Activated naive CD8-positive, alpha-beta T cell treated with anti-CD3 and anti-CD28 coated beads, Interleukin-2, amount 50 U/mL, for 24 hours (primary cell): ENCODE data around the gene LKAAEAR1.

Experiments used
- ATAC-seq: fragments of 150-1000 bp; cut with Tn5 transposase; one replicate; pipeline ENCODE4 v1.10.0; 2021
- DNase-seq: peaks from one replicate; pipeline ENCODE4 v3.0.0; 2021
- H3K27ac Mint-ChIP-seq: one replicate; pipeline ENCODE4 v1.8.0; 2021; ENCODE audit warnings: mild to moderate bottlenecking, mixed read lengths
- H3K27me3 Mint-ChIP-seq: one replicate; pipeline ENCODE4 v1.8.0; 2021; ENCODE audit warnings: mixed read lengths
- H3K36me3 Mint-ChIP-seq: one replicate; pipeline ENCODE4 v1.8.0; 2021; ENCODE audit warnings: low read depth, mixed read lengths
- H3K4me1 Mint-ChIP-seq: one replicate; pipeline ENCODE4 v1.8.0; 2021; ENCODE audit warnings: mixed read lengths
- H3K4me3 Mint-ChIP-seq: one replicate; pipeline ENCODE4 v1.8.0; 2021; ENCODE audit warnings: mild to moderate bottlenecking, moderate library complexity, mixed read lengths
- H3K9me3 Mint-ChIP-seq: one replicate; pipeline ENCODE4 v1.8.0; 2021; ENCODE audit warnings: mixed read lengths

The LKAAEAR1 gene

DNA sequence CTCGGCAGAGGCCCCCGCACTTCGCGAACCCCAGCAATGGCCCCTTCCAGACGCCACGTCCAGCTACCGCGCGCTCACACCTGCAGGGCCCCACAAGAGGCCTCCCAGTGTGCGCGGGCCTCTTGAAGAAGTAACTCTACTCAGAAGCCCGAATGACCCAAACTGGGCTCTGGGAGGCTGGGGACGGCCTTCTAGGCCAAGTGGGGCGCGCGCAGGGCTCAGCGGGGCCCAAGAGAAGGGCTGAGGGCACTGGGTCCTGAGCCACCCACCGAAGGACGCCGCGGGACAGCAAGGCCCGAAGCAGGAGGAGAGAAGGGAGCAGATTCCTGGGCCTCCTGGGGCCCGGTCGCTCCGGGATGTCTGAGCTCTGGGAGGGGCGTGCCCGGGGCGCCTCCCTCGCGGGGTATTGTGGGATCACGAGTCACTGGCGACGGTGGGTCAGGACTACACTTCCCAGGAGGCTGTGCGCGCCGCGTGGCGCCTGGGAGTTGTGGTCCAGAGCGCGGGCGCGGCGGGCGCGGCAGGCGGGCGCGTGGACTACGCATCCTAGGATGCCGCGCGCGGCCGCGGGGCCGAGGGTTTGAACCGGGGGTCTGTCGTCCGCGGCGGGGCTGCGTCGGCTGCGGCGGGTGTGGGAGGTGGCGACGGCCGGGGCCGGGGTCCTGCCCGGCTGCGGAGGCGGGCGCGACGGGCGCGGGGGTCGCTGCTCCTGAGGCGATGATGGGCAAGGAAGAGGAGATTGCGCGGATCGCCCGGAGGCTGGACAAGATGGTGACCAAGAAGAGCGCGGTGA lies 21.4 kb downstream of the LKAAEAR1 start, which contains the start of gene TCEA2:
Gene TCEA2, plus strand, starts transcription at position 603 of the 793 bp plus-strand sequence. Its CDS starts 115 bp downstream, at position 718.
- peak; percentile 85 for ATAC-seq
- Mint-ChIP-seq H3K4me3 (peak within 1 kb of the TSS; percentile 87), H3K4me1 (peaks cover 45% of the 10 kb centered on the region), H3K36me3 (no peaks in the 10 kb centered on the region), H3K27me3 (no peaks in the 10 kb centered on the region), H3K27ac (peak within 1 kb of the TSS; percentile 82), H3K9me3 (no peaks in the 10 kb centered on the region)
- peak; percentile 97 for DNase-seq

DNA sequence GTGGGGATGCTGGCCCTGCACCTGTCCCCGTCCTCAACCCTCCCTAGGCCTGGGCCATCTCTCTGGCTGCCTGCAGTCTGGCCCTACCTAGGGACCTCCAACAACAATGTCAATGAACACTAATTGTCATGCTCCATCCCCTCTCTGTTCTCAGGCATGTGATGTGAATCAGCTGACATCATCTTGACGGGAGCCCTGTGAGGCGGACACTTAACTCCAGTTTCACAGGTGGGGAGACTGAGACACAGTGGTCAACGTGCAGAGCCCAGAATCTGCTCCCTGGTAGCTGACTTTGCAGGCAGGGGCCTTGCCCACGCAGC lies 22.0 kb downstream of the LKAAEAR1 start:
- peak overlapping the region; percentile 87 for H3K4me3 Mint-ChIP-seq
- H3K27ac Mint-ChIP-seq: no peak overlapping the region

DNA sequence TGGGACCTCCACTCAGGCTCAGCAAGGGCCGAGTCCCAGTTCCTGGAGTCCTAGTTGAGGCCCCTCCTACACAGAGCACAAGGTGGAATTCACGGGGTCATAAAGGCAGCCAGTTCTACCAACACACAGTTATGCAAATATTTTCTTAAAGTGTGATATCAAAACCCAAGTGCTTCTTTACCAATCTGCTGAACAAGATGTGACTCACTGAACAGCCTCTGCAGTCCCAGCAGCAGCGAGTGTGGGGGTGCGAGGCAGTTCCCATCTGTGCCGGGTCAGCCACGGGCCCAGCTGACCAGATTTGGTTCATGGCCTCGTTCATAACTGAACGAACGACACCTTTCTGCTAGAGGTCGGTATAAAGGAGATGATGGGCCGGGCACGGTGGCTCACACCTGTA lies 25.7 kb downstream of the LKAAEAR1 start:
- ATAC-seq (no peak), DNase-seq (no peak)
- Mint-ChIP-seq H3K27me3 (no peaks in the 10 kb centered on the region), H3K9me3 (no peaks in the 10 kb centered on the region), H3K27ac (no peak overlapping the region), H3K4me1 (peaks cover 21% of the 10 kb centered on the region), H3K36me3 (no peaks in the 10 kb centered on the region), H3K4me3 (peak overlapping the region; percentile 65)

More for the DNA sequence above, 22.0 kb downstream of the LKAAEAR1 start:
- Mint-ChIP-seq H3K4me1 (peaks cover 49% of the 10 kb centered on the region), H3K27me3 (no peaks in the 10 kb centered on the region), H3K36me3 (no peaks in the 10 kb centered on the region), H3K9me3 (no peaks in the 10 kb centered on the region)
- no peak for ATAC-seq
- DNase-seq: no peak

DNA sequence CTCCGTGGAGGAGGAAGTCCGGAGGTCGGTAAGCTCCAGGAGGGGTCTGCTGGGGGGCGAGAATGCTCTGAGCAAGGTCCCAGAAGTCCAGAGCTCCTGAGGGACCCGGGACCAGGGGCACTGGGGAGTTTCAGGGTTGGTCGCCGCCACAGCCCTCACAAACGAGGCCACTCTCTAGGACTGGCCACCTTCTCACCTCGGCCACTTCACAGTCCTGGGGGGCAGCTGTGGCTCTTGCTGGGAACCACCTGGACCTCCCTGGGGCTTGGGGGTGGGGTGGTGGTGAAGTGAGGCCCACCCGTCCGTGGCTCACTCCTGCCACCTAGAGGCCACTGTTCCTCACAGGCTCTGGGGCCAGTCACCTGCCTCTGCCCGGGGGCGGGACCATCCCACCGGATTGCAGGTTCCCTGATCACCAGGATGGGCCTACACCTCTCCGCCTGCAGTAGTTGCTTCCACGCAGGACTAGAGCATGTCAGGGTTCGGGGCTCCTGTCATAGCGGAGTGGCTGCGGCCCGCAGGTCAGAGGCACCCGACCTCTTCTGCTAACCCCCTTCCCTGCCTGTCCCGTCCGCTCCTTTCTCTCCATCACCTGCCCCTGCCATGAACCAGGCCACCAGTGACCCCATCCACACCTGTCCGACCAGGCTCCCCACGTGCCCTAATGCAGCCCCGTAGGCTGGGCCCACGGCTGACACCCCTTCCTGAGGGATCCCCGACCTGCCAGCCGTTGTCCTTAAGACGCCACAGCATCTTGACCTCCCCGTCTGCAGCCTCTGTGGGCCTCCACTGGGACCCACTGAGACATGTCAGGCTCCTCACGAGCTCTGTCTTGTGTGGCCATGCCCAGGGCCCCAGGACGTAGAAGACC lies 26.3 kb downstream of the LKAAEAR1 start:
- no peaks in the 10 kb centered on the region for H3K9me3 Mint-ChIP-seq
- peak overlapping the region; percentile 65 for H3K4me3 Mint-ChIP-seq
- no peaks in the 10 kb centered on the region for H3K27me3 Mint-ChIP-seq
- peak; percentile 70 for ATAC-seq
- H3K4me1 Mint-ChIP-seq: peaks cover 21% of the 10 kb centered on the region
- DNase-seq: peak; percentile 95
- no peaks in the 10 kb centered on the region for H3K36me3 Mint-ChIP-seq
- no peak overlapping the region for H3K27ac Mint-ChIP-seq

DNA sequence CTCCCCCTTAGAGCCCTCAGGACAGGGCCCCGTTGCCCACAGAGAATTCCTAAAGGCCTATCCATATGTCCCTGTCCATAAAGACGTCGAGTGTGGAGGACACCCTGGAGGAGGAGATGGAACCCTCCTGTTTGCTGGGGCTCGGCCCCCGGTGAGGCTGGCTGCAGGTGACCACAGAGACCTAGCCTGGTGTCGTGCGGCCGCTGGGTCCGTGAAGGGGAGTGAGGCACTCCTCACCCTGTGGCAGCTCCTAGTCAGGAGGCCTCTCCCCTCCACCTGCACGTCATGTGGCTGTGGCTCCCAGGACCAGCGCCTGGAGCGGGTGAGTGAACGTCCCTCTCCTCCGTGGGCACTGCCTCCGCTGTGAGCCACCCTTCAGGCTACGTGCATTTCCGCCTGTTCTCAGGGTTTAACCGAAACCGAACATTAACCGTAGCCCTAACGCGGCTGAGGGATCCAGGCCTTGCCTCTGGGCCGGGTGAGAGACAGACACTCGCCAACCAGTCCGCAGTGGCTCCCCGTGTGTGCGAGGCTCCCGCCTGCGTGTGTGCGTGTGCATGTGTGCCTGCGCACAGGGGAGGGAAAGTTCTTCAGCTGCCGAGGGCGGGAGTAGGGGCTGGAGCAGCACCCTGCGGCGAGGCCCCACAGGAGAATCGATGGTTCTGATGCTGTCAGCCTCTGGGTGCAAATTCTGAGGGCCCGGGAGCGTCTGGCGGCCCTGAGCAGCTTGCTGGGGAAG lies 27.1 kb downstream of the LKAAEAR1 start:
- Mint-ChIP-seq H3K4me1 (peaks cover 19% of the 10 kb centered on the region), H3K27me3 (no peaks in the 10 kb centered on the region)

DNA sequence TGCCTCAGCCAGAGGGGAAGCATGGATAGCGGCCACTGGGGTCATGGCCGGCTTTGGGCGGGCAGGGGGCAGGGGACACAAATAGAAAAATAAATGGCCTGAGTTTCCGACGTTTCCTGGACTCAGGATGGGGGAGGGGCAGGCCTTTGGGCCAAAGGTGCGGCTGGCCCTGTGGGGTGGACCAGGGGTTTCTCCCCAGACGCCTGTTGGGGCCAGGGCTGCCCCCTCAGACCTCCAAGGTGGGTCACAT lies 27.6 kb downstream of the LKAAEAR1 start:
- Mint-ChIP-seq H3K4me1 (peaks cover 19% of the 10 kb centered on the region), H3K4me3 (no peak overlapping the region), H3K36me3 (no peaks in the 10 kb centered on the region), H3K27ac (no peak overlapping the region), H3K9me3 (no peaks in the 10 kb centered on the region), H3K27me3 (peaks cover 4% of the 10 kb centered on the region)
- no peak for ATAC-seq
- no peak for DNase-seq

More for the DNA sequence above, 27.1 kb downstream of the LKAAEAR1 start:
- H3K27ac Mint-ChIP-seq: no peak overlapping the region
- no peaks in the 10 kb centered on the region for H3K9me3 Mint-ChIP-seq
- H3K36me3 Mint-ChIP-seq: no peaks in the 10 kb centered on the region
- DNase-seq: no peak
- peak; percentile 38 for ATAC-seq
- H3K4me3 Mint-ChIP-seq: peak overlapping the region; percentile 65

DNA sequence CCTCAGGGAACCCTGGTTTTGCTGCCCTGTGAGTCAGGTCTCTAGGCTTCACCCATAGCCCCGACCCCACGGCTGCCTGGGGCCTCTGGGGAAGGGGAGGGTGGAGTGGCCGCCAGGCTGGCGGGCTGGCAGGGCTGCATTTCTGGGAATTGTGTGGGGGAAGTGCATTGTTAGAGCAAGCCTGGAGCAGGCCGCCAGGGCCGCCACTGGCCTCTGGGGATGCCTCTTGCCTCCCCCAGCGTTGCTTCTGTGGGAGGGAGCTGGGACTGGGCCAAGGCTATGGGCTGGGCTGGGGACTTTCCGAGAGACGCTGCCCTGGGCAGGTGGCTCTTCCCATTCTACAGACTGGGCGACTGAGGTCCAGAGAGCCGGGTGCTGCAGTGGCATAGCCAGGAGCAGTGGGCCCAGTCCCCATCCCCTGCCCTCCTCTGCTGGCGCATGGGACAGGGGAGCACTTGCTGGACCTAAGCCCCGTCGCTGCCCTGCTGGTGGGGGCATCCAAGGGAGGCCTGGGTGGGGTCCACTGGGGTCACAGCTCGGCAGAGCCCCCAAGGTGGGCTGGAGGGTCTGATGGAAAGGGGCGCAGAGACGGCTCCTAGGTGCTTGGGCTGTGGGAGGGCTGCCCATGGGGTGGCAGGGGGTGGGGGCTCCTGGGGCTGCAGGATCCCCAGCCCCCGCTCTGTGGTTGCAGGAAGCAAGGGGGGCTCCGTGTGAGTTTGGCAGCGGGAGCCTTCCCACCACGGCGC lies 28.1 kb downstream of the LKAAEAR1 start:
- Mint-ChIP-seq H3K27me3 (peaks cover 5% of the 10 kb centered on the region), H3K4me1 (peaks cover 19% of the 10 kb centered on the region), H3K36me3 (no peaks in the 10 kb centered on the region), H3K9me3 (no peaks in the 10 kb centered on the region), H3K27ac (no peak overlapping the region), H3K4me3 (no peak overlapping the region)
- no peak for ATAC-seq
- DNase-seq: no peak

DNA sequence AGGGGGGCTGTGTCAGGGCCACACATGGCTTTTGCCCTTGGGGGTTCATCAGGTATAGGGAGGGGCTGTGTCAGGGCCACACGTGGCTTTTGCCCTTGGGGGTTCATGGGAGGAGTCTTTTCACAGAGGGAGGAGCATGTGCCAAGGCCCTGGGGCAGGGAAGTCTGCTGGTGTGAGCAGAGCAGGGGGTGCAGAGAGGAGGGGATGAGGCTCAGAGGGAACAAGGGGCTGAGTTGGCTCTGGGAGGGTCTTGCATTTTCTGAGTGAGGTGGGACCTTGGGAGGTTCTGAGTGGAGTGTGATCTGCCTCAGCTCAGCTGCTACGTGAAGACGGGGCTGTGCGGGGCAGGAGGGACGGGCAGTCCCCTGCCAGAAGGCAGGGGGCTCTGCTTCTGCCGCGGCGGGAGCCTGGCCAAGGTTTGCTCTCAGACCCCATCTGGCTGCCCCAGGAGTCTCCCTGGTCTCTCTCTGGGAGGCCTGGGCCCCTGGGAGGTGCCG lies 28.8 kb downstream of the LKAAEAR1 start:
- ATAC-seq (no peak), DNase-seq (no peak)
- Mint-ChIP-seq H3K9me3 (no peaks in the 10 kb centered on the region), H3K4me3 (no peak overlapping the region), H3K4me1 (peaks cover 20% of the 10 kb centered on the region), H3K27ac (peak overlapping the region; percentile 22), H3K36me3 (no peaks in the 10 kb centered on the region), H3K27me3 (peaks cover 7% of the 10 kb centered on the region)

DNA sequence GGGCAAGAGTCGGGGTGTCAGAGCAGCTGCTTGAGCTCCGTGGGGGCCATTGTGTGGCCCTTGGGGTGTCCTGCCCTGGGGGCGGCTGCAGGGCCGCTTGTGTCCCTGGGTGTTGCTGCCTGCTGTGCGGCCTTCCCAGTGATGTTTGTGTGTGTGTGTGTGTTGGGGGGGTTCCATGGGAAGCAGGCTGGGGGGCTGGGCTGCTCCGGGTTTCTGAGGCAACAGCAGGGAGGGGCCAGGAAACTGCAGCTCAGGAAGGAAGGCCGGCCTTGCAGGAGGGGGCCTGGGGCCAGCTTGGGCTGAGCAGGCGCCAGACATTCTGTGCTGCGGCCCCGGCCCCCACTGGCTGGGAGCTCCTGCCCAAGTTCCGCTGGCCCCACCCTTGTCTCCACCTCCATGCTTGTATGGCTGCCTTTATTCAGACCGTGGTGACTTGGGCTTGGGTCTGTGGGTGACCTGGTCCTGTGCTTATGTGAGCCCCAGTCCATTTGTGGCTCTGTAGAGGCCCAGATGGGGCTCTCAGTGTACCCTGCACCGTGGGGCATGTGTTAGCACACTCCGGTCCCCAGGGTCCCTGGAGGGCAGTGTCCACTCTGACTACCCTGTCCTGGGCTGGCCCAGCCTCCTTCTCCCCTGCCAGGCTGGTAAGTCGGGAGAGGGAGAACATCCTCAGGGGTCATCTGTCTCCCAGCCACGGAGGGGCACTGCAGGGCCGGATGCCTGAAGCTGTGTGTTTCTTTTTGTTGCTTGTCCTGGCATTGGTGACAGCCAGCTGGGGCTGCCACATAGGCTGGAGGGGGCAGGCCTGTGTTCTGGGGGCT lies 30.1 kb downstream of the LKAAEAR1 start:
- Mint-ChIP-seq H3K36me3 (no peaks in the 10 kb centered on the region), H3K9me3 (no peaks in the 10 kb centered on the region), H3K27me3 (peaks cover 12% of the 10 kb centered on the region), H3K27ac (no peak overlapping the region), H3K4me1 (peaks cover 20% of the 10 kb centered on the region), H3K4me3 (no peak overlapping the region)
- ATAC-seq (no peak), DNase-seq (no peak)

DNA sequence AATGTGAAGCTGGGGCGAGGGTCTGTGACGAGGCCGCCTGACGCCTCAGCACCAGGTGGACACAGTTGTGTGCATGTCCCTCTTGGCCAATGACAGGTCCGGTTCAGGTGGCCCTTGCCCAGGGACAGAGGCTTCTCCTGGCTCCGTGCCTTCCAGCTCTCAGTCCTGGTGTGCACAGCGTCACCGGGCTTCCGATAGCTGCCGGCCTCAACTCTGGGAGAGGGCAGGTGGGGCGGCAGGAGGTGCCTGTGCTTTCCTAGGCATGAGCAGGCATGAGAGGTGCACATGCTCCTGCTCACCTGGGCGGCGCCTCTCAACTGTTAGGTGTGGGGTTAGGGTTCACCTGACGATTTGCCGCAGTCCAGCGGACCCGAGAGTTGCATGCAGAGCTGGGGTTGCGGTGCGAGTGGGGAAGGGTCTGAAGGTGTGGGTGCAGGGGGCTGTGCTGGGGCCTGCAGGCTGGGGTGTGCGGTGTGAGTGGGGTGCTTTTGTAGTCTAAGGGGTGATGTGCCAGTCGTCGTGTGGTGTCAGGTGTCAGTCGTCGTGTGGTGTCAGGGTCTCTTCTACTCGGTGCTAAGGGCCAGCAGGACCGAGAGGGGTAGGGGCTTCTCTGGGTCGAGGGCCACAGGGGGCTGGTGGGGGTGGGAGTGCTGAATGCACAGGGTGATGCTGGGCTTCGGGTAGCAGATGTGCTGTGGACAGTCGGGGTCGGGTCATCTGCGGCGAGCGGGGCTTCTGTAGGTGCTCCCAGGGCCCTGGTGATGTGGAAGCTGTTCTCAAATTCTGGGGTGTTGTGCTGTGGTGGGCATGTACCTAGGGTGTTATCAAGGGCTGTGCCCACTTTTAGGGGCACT lies 31.0 kb downstream of the LKAAEAR1 start:
- H3K36me3 Mint-ChIP-seq: no peaks in the 10 kb centered on the region
- no peak overlapping the region for H3K4me3 Mint-ChIP-seq
- peaks cover 14% of the 10 kb centered on the region for H3K27me3 Mint-ChIP-seq
- H3K27ac Mint-ChIP-seq: no peak overlapping the region
- no peak for ATAC-seq
- H3K4me1 Mint-ChIP-seq: peaks cover 16% of the 10 kb centered on the region
- DNase-seq: no peak
- no peaks in the 10 kb centered on the region for H3K9me3 Mint-ChIP-seq

DNA sequence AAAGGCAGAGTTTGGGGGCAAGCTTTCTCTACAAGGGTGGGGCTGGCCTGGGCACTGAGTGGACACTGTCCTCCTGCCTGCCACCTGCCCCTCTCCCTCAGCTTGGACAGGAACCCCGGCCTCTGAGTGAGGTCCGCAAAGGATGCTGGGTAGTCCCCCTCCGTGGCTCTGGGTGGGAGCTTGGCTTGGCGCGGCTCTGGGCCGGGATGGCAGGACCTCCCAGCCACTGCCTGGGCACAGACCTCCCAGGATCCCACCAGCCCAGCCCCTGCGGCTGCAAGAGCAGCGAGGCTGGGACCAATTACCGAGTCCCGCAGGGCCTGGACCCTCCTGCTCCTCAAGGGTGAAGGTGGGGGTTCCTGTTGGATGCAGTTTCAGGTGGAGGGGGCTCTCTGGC lies 31.9 kb downstream of the LKAAEAR1 start:
- no peak for ATAC-seq
- Mint-ChIP-seq H3K4me3 (no peak overlapping the region), H3K9me3 (no peaks in the 10 kb centered on the region), H3K27me3 (peaks cover 17% of the 10 kb centered on the region), H3K27ac (no peak overlapping the region), H3K4me1 (peaks cover 7% of the 10 kb centered on the region), H3K36me3 (no peaks in the 10 kb centered on the region)
- no peak for DNase-seq

DNA sequence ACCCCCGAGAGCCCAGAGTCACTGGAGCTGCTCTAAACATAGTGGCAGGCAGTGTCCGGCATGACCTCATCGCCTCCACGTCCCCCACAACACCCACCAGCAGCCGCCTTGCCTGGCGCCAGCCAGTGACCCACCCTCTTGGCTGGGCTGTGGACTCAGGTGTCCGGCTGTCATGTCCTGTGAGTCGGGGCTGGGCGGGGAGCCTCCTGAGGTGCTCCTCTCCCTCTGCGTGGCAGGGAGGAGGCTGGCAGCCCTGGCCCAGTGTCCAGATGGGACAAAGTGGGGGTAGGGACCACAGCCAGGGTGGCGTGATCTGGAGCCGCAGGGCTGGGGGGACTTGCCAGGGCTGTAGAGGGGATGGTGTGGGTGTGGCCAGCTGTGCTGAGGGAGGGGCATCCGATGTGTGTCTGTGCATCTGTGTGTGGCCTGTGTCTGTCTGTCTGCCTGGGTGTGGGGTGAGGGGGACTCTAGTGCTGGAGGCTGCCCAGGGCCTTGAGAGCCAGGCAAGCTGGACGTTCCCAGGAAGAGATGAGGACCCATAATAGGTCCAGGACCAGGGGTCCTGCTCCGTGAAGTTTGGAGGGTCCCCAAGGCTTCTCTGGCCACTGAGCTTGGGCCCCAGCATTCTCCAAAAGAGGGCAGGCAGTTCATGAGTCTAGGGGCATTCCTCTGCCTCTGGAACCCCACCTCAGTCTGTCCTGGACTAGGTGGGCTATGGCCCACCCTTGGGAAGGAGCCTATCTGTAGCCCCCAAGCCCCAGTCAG lies 32.5 kb downstream of the LKAAEAR1 start:
- Mint-ChIP-seq H3K4me1 (peaks cover 2% of the 10 kb centered on the region), H3K4me3 (no peak overlapping the region), H3K36me3 (no peaks in the 10 kb centered on the region), H3K9me3 (no peaks in the 10 kb centered on the region), H3K27ac (no peak overlapping the region), H3K27me3 (peaks cover 18% of the 10 kb centered on the region)
- DNase-seq (no peak), ATAC-seq (no peak)
